Spinal cord (tissue), 10 donors: Measurements from ENCODE around the gene TGFB1. TPM values are rescaled to one million over a fixed set of nuclear protein-coding genes. Genes with fewer than 3 reads are reported as not detected.
"Not testable (repeated sequence)": the region's sequence is repeated elsewhere in the genome, so short reads cannot be mapped to it uniquely, and the experiment has no call there.

Experiments
- DNase-seq, 6 donors: peaks; one replicate each; pipeline versions ENCODE4 v3.0.0 to v3.0.0-alpha.2; 2013 to 2015; ENCODE audit warnings: low spot score in 6 of 6, low read depth in 4 of 6
- H3K27ac ChIP-seq: one replicate; pipeline ENCODE4 v1.5.1; 2013; ENCODE audit warnings: low read depth, low read length, control low read depth
- H3K27me3 ChIP-seq: one replicate; pipeline ENCODE4 v1.6.1; 2013; ENCODE audit warnings: low read length; ENCODE audit not compliant: control insufficient read depth, insufficient read depth
- H3K36me3 ChIP-seq: one replicate; pipeline ENCODE4 v1.6.1; 2013; ENCODE audit warnings: low read length; ENCODE audit not compliant: control insufficient read depth, insufficient read depth
- H3K4me1 ChIP-seq: one replicate; pipeline ENCODE4 v1.6.1; 2013; ENCODE audit warnings: low read length; ENCODE audit not compliant: control insufficient read depth, insufficient read depth
- H3K4me3 ChIP-seq: one replicate; pipeline ENCODE4 v1.5.1; 2013; ENCODE audit warnings: low read depth, low read length, control low read depth
- H3K9me3 ChIP-seq: one replicate; pipeline ENCODE4 v1.6.1; 2013; ENCODE audit warnings: low read length; ENCODE audit not compliant: control insufficient read depth, insufficient read depth
- WGBS: methylation state at CpG from one replicate; pipeline ENCODE4 v1.1.5; 2013; ENCODE audit warnings: missing lambda C conversion rate; ENCODE audit not compliant: insufficient coverage; 5-methylcytosine and 5-hydroxymethylcytosine counted together
- polyA plus RNA-seq, 2 donors: library from polyadenylated mRNA; unstranded; fragments of 120-200 nt; gene quantifications; one replicate each; pipeline ENCODE4 v1.2.1, GENCODE V29; 2013; ENCODE audit not compliant: insufficient read length in 2 of 2
- total RNA-seq, 2 donors: library from RNA; depleted of rRNA in 1 of 2; stranded (reverse); fragments of 120-200 nt in 1 of 2; fragments of >200 nt in 1 of 2; gene quantifications; one replicate each; pipeline versions ENCODE4 v1.2.3 to v1.2.4, GENCODE V29; 2013 to 2014
- donor health status: healthy.

Gene TGFB1
- total and polyA plus RNA-seq, 4 donors, result 6.6 to 31.5 (median 18.8) TPM

DNA sequence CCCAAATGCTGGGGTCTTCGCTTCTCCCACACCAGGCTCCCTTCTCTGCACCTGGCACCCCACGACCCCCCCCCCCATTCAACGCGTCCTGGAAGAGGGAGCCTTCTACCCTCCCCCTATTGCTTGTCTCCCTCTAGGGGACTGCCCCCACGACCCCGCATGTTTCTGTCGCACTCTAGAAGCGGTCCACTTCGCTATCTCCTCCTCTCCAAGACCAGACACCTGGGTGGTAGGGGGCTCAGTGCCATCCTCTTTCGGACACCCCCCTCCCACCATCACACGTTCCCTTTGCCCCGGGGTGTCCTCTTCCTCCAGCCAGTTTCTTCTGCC is 1.5 kb downstream of the TGFB1 start:
- H3K4me1 ChIP-seq, result peaks cover 42% of the 10 kb centered on the region
- H3K4me3 ChIP-seq, result peak overlapping the region; percentile 49
- 0% methylated on average over 8 of the region's 12 CpGs for WGBS
- DNase-seq, result no peak
- H3K27ac ChIP-seq, result no peak overlapping the region
- H3K27me3 ChIP-seq, result peaks cover 40% of the 10 kb centered on the region
- no peaks in the 10 kb centered on the region for H3K9me3 ChIP-seq
- peaks cover 13% of the 10 kb centered on the region for H3K36me3 ChIP-seq

GRCh38 chr19:41351339-41352245 is 2.1 kb downstream of the TGFB1 start:
- H3K27ac ChIP-seq, result no peak overlapping the region
- peaks cover 40% of the 10 kb centered on the region for H3K27me3 ChIP-seq
- H3K36me3 ChIP-seq, result peaks cover 9% of the 10 kb centered on the region
- DNase-seq, result no peak
- H3K4me3 ChIP-seq, result peak overlapping the region; percentile 49
- H3K4me1 ChIP-seq, result peaks cover 42% of the 10 kb centered on the region
- no peaks in the 10 kb centered on the region for H3K9me3 ChIP-seq
- under 1% methylated on average over 58 of the region's 58 CpGs for WGBS

DNA sequence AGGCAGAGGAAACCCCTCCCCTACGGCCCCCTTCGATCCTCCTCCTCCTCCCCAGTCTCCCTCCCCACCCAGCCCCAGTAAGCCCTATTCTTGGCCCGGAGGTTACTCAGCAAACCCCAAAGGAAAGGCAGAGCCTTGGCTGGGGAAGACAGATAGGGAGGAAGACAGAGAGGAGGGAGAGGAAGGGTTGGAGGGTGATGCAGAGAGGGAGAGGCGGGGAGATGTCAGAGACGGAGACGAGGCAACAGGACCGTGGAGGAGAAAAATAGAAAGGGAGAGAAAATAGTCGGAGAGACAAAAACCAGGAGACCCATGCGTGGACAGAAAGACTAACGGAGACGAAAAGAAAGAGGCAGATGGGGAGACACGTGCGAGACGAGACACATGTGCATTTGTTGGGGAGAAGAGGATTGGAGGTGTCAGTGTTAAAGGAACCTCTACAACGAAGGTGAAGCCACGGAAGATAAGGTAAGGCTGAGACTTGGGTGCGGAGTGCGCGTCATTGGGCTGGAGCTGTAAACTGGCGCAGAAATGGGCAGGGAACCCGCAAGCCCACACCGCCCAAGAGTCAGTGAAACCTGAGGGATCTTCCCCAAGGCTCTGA is 2.9 kb downstream of the TGFB1 start:
- Histone ChIP-seq H3K27ac (no peak overlapping the region), H3K4me3 (peak overlapping the region; percentile 49), H3K4me1 (peaks cover 42% of the 10 kb centered on the region), H3K27me3 (peaks cover 40% of the 10 kb centered on the region), H3K36me3 (peaks cover 8% of the 10 kb centered on the region), H3K9me3 (no peaks in the 10 kb centered on the region)
- 6% methylated on average over 17 of the region's 22 CpGs for WGBS
- DNase-seq, result peak in 1 of 6 donors; percentile 12

GRCh38 chr19:41346916-41347315 is 6.8 kb downstream of the TGFB1 start:
- H3K36me3 ChIP-seq, result peaks cover 16% of the 10 kb centered on the region
- H3K27me3 ChIP-seq, result peaks cover 15% of the 10 kb centered on the region
- H3K4me3 ChIP-seq, H3K27ac ChIP-seq, DNase-seq, H3K9me3 ChIP-seq: not testable (repeated sequence)
- peaks cover 14% of the 10 kb centered on the region for H3K4me1 ChIP-seq
- WGBS, result no CpG with 5 or more reads among the region's 9 CpGs

DNA sequence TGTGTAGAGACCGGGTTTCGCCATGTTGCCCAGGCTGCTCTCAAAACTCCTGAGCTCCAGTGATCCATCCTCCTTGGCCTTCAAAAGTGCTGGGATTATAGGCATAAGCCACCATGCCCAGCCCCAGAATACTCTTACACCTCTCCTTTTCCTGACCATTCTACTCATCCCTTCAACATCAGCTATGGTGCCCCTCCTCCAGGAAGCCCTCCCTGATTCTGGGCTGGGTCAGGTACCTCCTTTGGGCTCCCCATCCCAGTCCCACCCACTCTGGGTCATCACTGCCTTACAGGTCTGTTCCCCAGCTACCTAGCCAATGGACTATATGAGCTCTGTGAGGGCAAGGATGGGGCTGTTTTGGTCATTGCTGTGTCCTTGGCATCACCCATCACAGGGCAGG is 9.6 kb downstream of the TGFB1 start:
- 100% methylated on average over 2 of the region's 2 CpGs for WGBS
- peaks cover 24% of the 10 kb centered on the region for H3K36me3 ChIP-seq
- no peaks in the 10 kb centered on the region for H3K9me3 ChIP-seq
- no peak overlapping the region for H3K27ac ChIP-seq
- no peaks in the 10 kb centered on the region for H3K4me1 ChIP-seq
- no peak for DNase-seq
- no peak overlapping the region for H3K4me3 ChIP-seq
- H3K27me3 ChIP-seq, result no peaks in the 10 kb centered on the region

GRCh38 chr19:41341669-41342490 is 11.8 kb downstream of the TGFB1 start:
- 91% methylated on average over 13 of the region's 20 CpGs for WGBS
- no peak overlapping the region for H3K4me3 ChIP-seq
- H3K9me3 ChIP-seq, result no peaks in the 10 kb centered on the region
- H3K27me3 ChIP-seq, result no peaks in the 10 kb centered on the region
- H3K4me1 ChIP-seq, result no peaks in the 10 kb centered on the region
- DNase-seq, result no peak
- peaks cover 22% of the 10 kb centered on the region for H3K36me3 ChIP-seq
- no peak overlapping the region for H3K27ac ChIP-seq

- no peak for DNase-seq
- Histone ChIP-seq H3K4me1 (no peaks in the 10 kb centered on the region), H3K9me3 (no peaks in the 10 kb centered on the region), H3K27me3 (no peaks in the 10 kb centered on the region), H3K27ac (no peak overlapping the region), H3K4me3 (no peak overlapping the region), H3K36me3 (peaks cover 20% of the 10 kb centered on the region)
- 100% methylated on average over 5 of the region's 5 CpGs for WGBS
These were observed 13.8 kb downstream of the TGFB1 start for GRCh38 chr19:41339936-41340335.

DNA sequence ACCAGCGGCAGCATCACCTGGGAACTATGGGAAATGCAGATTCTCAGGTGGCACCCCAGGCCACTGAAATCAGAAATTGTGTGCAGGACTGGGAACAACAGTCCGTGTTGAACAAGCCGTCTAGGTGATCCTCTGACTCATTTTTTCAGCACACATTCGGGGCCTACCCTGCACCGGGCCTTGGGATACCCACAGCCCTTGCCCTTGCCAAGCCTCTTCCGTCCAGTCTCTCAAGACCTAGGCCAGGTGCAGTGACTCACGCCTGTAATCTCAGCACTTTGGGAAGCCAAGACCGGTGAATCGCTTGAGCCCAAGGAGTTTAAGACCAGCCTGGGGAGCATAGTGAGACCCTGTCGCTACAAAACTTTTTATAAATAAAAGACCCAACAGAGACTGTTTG is 18.3 kb downstream of the TGFB1 start:
- Histone ChIP-seq H3K9me3 (no peaks in the 10 kb centered on the region), H3K4me3 (no peak overlapping the region), H3K4me1 (peaks cover 8% of the 10 kb centered on the region), H3K27me3 (no peaks in the 10 kb centered on the region), H3K27ac (no peak overlapping the region), H3K36me3 (peaks cover 9% of the 10 kb centered on the region)
- DNase-seq, result no peak
- WGBS, result 92% methylated on average over 9 of the region's 10 CpGs

DNA sequence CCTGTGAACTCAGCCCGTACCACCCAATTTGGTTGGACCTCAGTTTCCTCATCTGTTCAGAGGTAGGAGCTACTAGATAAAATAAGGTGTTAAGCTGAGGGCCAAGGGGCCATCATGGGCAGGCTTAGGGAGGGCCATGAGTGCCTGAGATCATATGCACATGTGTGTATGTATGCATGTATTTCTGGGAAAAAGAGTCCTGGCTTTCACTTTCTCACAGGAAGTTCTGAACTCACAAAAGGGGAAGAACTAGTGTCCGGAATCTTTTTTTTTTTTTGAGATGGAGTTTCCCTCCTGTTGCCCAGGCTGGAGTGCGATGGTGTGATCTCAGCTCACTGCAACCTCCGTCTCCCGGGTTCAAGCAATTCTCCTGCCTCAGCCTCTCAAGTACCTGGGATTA is 18.9 kb downstream of the TGFB1 start:
- Histone ChIP-seq H3K27me3 (no peaks in the 10 kb centered on the region), H3K27ac (no peak overlapping the region), H3K4me1 (peaks cover 12% of the 10 kb centered on the region), H3K4me3 (no peak overlapping the region), H3K9me3 (no peaks in the 10 kb centered on the region), H3K36me3 (peaks cover 5% of the 10 kb centered on the region)
- whole genome bisulfite sequencing, result 100% methylated on average over 1 of the region's 5 CpGs
- no peak for DNase-seq
